ENCODE data around the gene IFT172.

DNA sequence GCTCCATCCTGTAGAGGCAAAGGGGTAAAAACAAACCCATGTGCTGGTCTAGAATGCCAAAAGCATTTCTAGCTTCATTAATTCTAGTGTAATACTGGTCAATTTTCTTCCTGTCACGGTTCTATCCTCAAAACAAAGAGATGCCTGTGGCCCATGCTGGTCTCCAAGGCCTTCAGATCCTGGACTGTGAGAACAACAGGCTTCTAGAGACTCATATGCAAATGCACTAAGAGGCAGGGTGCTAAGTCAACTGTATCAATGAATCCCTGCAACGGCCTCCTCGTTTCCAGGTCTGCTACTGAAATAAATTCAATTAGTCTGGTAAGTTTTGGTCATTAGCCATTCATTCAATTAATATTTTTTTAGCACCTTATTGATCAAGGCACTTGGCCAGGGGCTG lies 4.0 kb downstream of the IFT172 start:
- TF ChIP-seq, protein P1, sequence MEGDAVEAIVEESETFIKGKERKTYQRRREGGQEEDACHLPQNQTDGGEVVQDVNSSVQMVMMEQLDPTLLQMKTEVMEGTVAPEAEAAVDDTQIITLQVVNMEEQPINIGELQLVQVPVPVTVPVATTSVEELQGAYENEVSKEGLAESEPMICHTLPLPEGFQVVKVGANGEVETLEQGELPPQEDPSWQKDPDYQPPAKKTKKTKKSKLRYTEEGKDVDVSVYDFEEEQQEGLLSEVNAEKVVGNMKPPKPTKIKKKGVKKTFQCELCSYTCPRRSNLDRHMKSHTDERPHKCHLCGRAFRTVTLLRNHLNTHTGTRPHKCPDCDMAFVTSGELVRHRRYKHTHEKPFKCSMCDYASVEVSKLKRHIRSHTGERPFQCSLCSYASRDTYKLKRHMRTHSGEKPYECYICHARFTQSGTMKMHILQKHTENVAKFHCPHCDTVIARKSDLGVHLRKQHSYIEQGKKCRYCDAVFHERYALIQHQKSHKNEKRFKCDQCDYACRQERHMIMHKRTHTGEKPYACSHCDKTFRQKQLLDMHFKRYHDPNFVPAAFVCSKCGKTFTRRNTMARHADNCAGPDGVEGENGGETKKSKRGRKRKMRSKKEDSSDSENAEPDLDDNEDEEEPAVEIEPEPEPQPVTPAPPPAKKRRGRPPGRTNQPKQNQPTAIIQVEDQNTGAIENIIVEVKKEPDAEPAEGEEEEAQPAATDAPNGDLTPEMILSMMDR (conservative IDR thresholded peaks at IDR 0.05; ENCODE audit: low read length): no peak
- TF ChIP-seq EZH2phosphoT487 (IDR thresholded peaks at IDR 0.05; ENCODE audit: borderline replicate concordance, low read depth, low read length): no peak

Data from OCI-LY7 (cell line).